H1 (cell line): ENCODE measurements around the gene ADCY1. TPM values are rescaled to one million over a fixed set of nuclear protein-coding genes. Genes with fewer than 3 reads are reported as not detected.

Experiments
- CTCF ChIA-PET: fragments of 300-600 bp; sonication (Branson Sonifier 250); formaldehyde crosslinking; loops from one replicate; lab custom pipeline; 2021; ENCODE audit not compliant: partially characterized antibody; lab: Charles Lee
- POLR2A ChIA-PET: fragments of 300-600 bp; sonication (Branson Sonifier 250); formaldehyde crosslinking; loops from one replicate; lab custom pipeline; 2021; ENCODE audit warnings: inconsistent platforms; ENCODE audit not compliant: partially characterized antibody; lab: Charles Lee
- DNase-seq, 2 experiments: peaks; one replicate each; pipeline versions ENCODE4 v3.0.0 to v3.0.0-alpha.2; 2010 to 2022; ENCODE audit warnings: low spot score in 2 of 2, low read depth in 1 of 2, mixed read lengths in 1 of 2
- FAIRE-seq: peaks from 2 replicates; lab custom pipeline; 2011; peaks lifted over from hg19 to GRCh38; lab: Jason Lieb, UNC
- H2AFZ ChIP-seq: 2 replicates; pipeline ENCODE4 v1.8.1; 2012; ENCODE audit warnings: low read length, inconsistent platforms
- H2AK5ac ChIP-seq: 2 replicates; pipeline ENCODE4 v1.6.1; 2013; ENCODE audit warnings: low read depth, low read length
- H2BK120ac ChIP-seq: replicated peaks from 2 replicates; pipeline ENCODE3; 2013; ENCODE audit warnings: low read depth, low read length, inconsistent platforms
- H2BK12ac ChIP-seq: 2 replicates; pipeline ENCODE4 v1.6.1; 2013; ENCODE audit warnings: low read depth, low read length
- H2BK15ac ChIP-seq: 2 replicates; pipeline ENCODE4 v1.6.1; 2013; ENCODE audit warnings: low read length
- H2BK20ac ChIP-seq: 2 replicates; pipeline ENCODE4 v1.6.1; 2013; ENCODE audit warnings: low read length
- H2BK5ac ChIP-seq: 2 replicates; pipeline ENCODE4 v1.6.1; 2013; ENCODE audit warnings: low read depth, low read length
- H3K14ac ChIP-seq: 2 replicates; pipeline ENCODE4 v1.6.1; 2013; ENCODE audit warnings: inconsistent platforms; ENCODE audit not compliant: insufficient read length
- H3K18ac ChIP-seq: 2 replicates; pipeline ENCODE4 v1.6.1; 2013; ENCODE audit warnings: low read length; ENCODE audit errors: extremely low read depth
- H3K23ac ChIP-seq: 2 replicates; pipeline ENCODE4 v1.6.1; 2013; ENCODE audit warnings: inconsistent platforms; ENCODE audit not compliant: insufficient read length
- H3K23me2 ChIP-seq: 2 replicates; pipeline ENCODE4 v1.6.1; 2013; ENCODE audit warnings: low read depth, low read length
- H3K27ac ChIP-seq: 2 replicates; pipeline ENCODE4 v1.6.1; 2011; ENCODE audit warnings: low read depth, low read length, inconsistent platforms
- H3K27me3 ChIP-seq, 4 experiments: replicated peaks in 1 of 4; 1 replicate in 1 of 4; 2 replicates in 3 of 4; pipeline versions ENCODE4 v1.6.1 to v1.8.1; 2011 to 2013; ENCODE audit warnings: low read length in 3 of 4, mild to moderate bottlenecking in 3 of 4, inconsistent platforms in 2 of 4, mixed read lengths in 2 of 4, moderate library complexity in 1 of 4; ENCODE audit not compliant: control insufficient read depth in 3 of 4, insufficient read depth in 3 of 4; ENCODE audit errors: extremely low read depth in 1 of 4
- H3K36me3 ChIP-seq, 4 experiments: 2 replicates each; pipeline versions ENCODE4 v1.6.1 to v1.8.1; 2011 to 2013; ENCODE audit warnings: mild to moderate bottlenecking in 4 of 4, low read length in 3 of 4, moderate library complexity in 2 of 4, control low read depth in 1 of 4, inconsistent platforms in 1 of 4; ENCODE audit not compliant: insufficient read depth in 4 of 4, control insufficient read depth in 2 of 4
- H3K4ac ChIP-seq: replicated peaks from 2 replicates; pipeline ENCODE3; 2013; ENCODE audit warnings: low read length, low read depth, mixed read lengths, inconsistent platforms; ENCODE audit not compliant: insufficient read length
- H3K4me1 ChIP-seq, 4 experiments: replicated peaks in 1 of 4; 1 replicate in 1 of 4; 2 replicates in 3 of 4; pipeline versions ENCODE4 v1.6.1 to v1.8.1; 2011 to 2013; ENCODE audit warnings: low read length in 3 of 4, inconsistent platforms in 2 of 4, mixed read lengths in 1 of 4; ENCODE audit not compliant: insufficient read depth in 4 of 4, control insufficient read depth in 3 of 4
- H3K4me2 ChIP-seq, 2 experiments: 2 replicates each; pipeline versions ENCODE4 v1.6.1 to v1.8.1; 2011 to 2013; ENCODE audit warnings: low read depth in 2 of 2, low read length in 2 of 2, control low read depth in 1 of 2, inconsistent platforms in 1 of 2, mild to moderate bottlenecking in 1 of 2; ENCODE audit not compliant: insufficient read depth in 1 of 2
- H3K4me3 ChIP-seq, 4 experiments: fragments of 200-600, 300-600 bp in 1 of 4; sonication (generic), shearing (Covaris generic), sonication (Bioruptor Twin) in 1 of 4; 2 replicates each; pipeline versions ENCODE4 v1.5.1 to v1.8.1; 2011 to 2016; ENCODE audit warnings: low read length in 4 of 4, low read depth in 3 of 4, control low read depth in 2 of 4, inconsistent platforms in 2 of 4, mild to moderate bottlenecking in 2 of 4, mixed read lengths in 1 of 4, moderate library complexity in 1 of 4; ENCODE audit not compliant: insufficient read depth in 2 of 4; ENCODE audit errors: extremely low read depth in 1 of 4
- H3K56ac ChIP-seq: replicated peaks from 2 replicates; pipeline ENCODE3; 2013; ENCODE audit warnings: low read depth, mild to moderate bottlenecking, mixed read lengths, low read length, inconsistent platforms; ENCODE audit not compliant: insufficient read length
- H3K79me1 ChIP-seq: 2 replicates; pipeline ENCODE4 v1.6.1; 2013; ENCODE audit warnings: low read depth, low read length, control low read depth
- H3K79me2 ChIP-seq, 2 experiments: 2 replicates each; pipeline versions ENCODE4 v1.6.1 to v1.8.1; 2012 to 2013; ENCODE audit warnings: low read length in 2 of 2, mild to moderate bottlenecking in 2 of 2, inconsistent platforms in 1 of 2; ENCODE audit not compliant: insufficient read depth in 2 of 2, control insufficient read depth in 1 of 2
- H3K9ac ChIP-seq, 4 experiments: replicated peaks in 1 of 4; 1 replicate in 1 of 4; 2 replicates in 3 of 4; pipeline versions ENCODE4 v1.6.1 to v1.8.1; 2011 to 2013; ENCODE audit warnings: low read depth in 3 of 4, low read length in 3 of 4, control low read depth in 2 of 4, mild to moderate bottlenecking in 2 of 4, moderate library complexity in 2 of 4, inconsistent platforms in 1 of 4; ENCODE audit errors: extremely low read depth in 1 of 4
- H3K9me3 ChIP-seq, 2 experiments: 2 replicates each; pipeline versions ENCODE4 v1.6.1 to v1.8.1; 2012 to 2013; ENCODE audit warnings: mild to moderate bottlenecking in 2 of 2, moderate library complexity in 2 of 2, control low read depth in 1 of 2, inconsistent platforms in 1 of 2, low read depth in 1 of 2, low read length in 1 of 2, mixed read lengths in 1 of 2; ENCODE audit not compliant: insufficient read depth in 2 of 2
- H4K20me1 ChIP-seq, 2 experiments: replicated peaks in 1 of 2; 2 replicates each; pipeline versions ENCODE3 to v1.8.1; 2011 to 2013; ENCODE audit warnings: inconsistent platforms in 2 of 2, low read length in 2 of 2, mild to moderate bottlenecking in 1 of 2; ENCODE audit not compliant: insufficient read depth in 2 of 2, control insufficient read depth in 1 of 2
- H4K5ac ChIP-seq: 2 replicates; pipeline ENCODE4 v1.6.1; 2013; ENCODE audit warnings: low read length, low read depth, mixed read lengths, inconsistent platforms; ENCODE audit not compliant: insufficient read length
- H4K8ac ChIP-seq: 2 replicates; pipeline ENCODE4 v1.8.0; 2013; ENCODE audit warnings: mild to moderate bottlenecking, moderate library complexity, low read length, inconsistent platforms; ENCODE audit not compliant: insufficient read depth; ENCODE audit errors: extremely low read depth
- H4K91ac ChIP-seq: replicated peaks from 2 replicates; pipeline ENCODE3; 2013; ENCODE audit warnings: low read length, mixed read lengths, inconsistent platforms; ENCODE audit not compliant: insufficient read length
- CHD1 ChIP-seq: IDR thresholded peaks from 2 replicates; pipeline ENCODE4 v1.6.1; 2012; ENCODE audit warnings: low read depth, low read length, improper control_type of control experiment
- FOSL1 ChIP-seq: IDR thresholded peaks from 2 replicates; pipeline ENCODE4 v1.6.1; 2011; ENCODE audit warnings: mild to moderate bottlenecking, low read depth, low read length, moderate library complexity; ENCODE audit not compliant: insufficient read depth
- SIX5 ChIP-seq: IDR thresholded peaks from 2 replicates; pipeline ENCODE4 v1.6.1; 2011; ENCODE audit warnings: mild to moderate bottlenecking, low read depth, low read length
- WGBS, 2 experiments: shearing (Covaris generic) in 1 of 2; methylation state at CpG; one replicate each; pipeline versions ENCODE4 v1.1.6 to v1.1.7; 2013 to 2015; ENCODE audit warnings: low lambda C conversion rate in 2 of 2, mixed read lengths in 2 of 2, inconsistent platforms in 1 of 2, low coverage in 1 of 2, missing lambda C conversion rate in 1 of 2; ENCODE audit not compliant: insufficient replicate concordance in 2 of 2, insufficient coverage in 1 of 2, insufficient read length in 1 of 2; ENCODE audit errors: extremely low coverage in 1 of 2, missing lambda C conversion rate in 1 of 2; 5-methylcytosine and 5-hydroxymethylcytosine counted together
- polyA plus RNA-seq, 7 experiments: library from polyadenylated mRNA; depleted of rRNA in 3 of 7; stranded (reverse) in 5 of 7; unstranded in 2 of 7; fragments of >200 nt in 5 of 7; fragments of 200-250 nt in 2 of 7; gene quantifications; 1 replicate in 5 of 7; 2 replicates in 1 of 7; 4 replicates in 1 of 7; pipeline versions ENCODE4 v1.2.1 to v1.2.3, GENCODE V29; 2011 to 2013; ENCODE audit warnings: missing spikeins in 2 of 7, mixed read lengths in 2 of 7
- total RNA-seq: library from RNA; stranded (reverse); fragmentation: NEBNext Ultra II Directional; extraction: Animal tissue kit (Norgen Biotek cat#: 25700); gene quantifications from 2 replicates; pipeline ENCODE4 v1.2.1, GENCODE V29; 2021

Gene ADCY1
- total and polyA plus RNA-seq, 2 of the 8 experiments (the other 6 are each of a cell fraction or from before 2014, with no cell fraction given), result 7.9 to 26.9 TPM

- H3K27ac ChIP-seq, result no peak overlapping the region
- H3K36me3 ChIP-seq, result no peaks in the 10 kb centered on the region
- H2AK5ac ChIP-seq, result no peak overlapping the region
- H4K8ac ChIP-seq, result no peak overlapping the region
- H3K23ac ChIP-seq, result no peak overlapping the region
- H4K91ac ChIP-seq, result no peak overlapping the region
- no peak overlapping the region for H2BK5ac ChIP-seq
- no peaks in the 10 kb centered on the region for H3K79me2 ChIP-seq
- H3K9ac ChIP-seq, result no peak overlapping the region
- H3K23me2 ChIP-seq, result no peaks in the 10 kb centered on the region
- no peak overlapping the region for H3K14ac ChIP-seq
- H4K20me1 ChIP-seq, result peaks cover 3 to 6% of the 10 kb centered on the region in 2 experiments
- H3K4ac ChIP-seq, result no peak overlapping the region
- 92% methylated on average over 1 of the region's 1 CpG; no CpG with 5 or more reads in 1 of the 2 experiments for WGBS, 2 experiments
- no peaks in the 10 kb centered on the region for H3K27me3 ChIP-seq
- no peak for TF ChIP-seq SIX5
- TF ChIP-seq CHD1, result no peak
- TF ChIP-seq FOSL1, result no peak
- no peak overlapping the region for H2BK120ac ChIP-seq
- no peak overlapping the region for H2BK12ac ChIP-seq
- H3K56ac ChIP-seq, result no peak overlapping the region
- no peak overlapping the region for H3K18ac ChIP-seq
- peak in 1 of 2 experiments; percentile 14 for DNase-seq
- no peak overlapping the region for H2BK20ac ChIP-seq
- CTCF ChIA-PET, result no interaction called here
- H3K9me3 ChIP-seq, result no peaks in the 10 kb centered on the region
- H3K4me2 ChIP-seq, result no peak overlapping the region
- POLR2A ChIA-PET, result no interaction called here
- FAIRE-seq, result no peak
- no peaks in the 10 kb centered on the region; the same call in none of the 2 replicates for H3K79me1 ChIP-seq
- H2AFZ ChIP-seq, result no peak overlapping the region
- no peak overlapping the region for H4K5ac ChIP-seq
- no peak overlapping the region for H3K4me3 ChIP-seq
- no peaks in the 10 kb centered on the region; a peak in 1 of 7 replicates for H3K4me1 ChIP-seq
- H2BK15ac ChIP-seq, result no peak overlapping the region
These were observed 86.7 kb downstream of the ADCY1 start for GRCh38 chr7:45660901-45661211.
